HG02852 (cell line): ENCODE measurements around the gene APOC1.
"Not testable (repeated sequence)": the region's sequence is repeated elsewhere in the genome, so short reads cannot be mapped to it uniquely, and the experiment has no call there.

Experiments
- ATAC-seq: cut with Tn5 transposase; IDR thresholded peaks from one replicate; pipeline ENCODE4 v1.9.1; 2021; ENCODE audit warnings: mild to moderate bottlenecking, moderate library complexity; ENCODE audit not compliant: unreplicated experiment

Gene APOC1

GRCh38 chr19:44914433-44915206, at the start of gene APOC1:
Gene APOC1 (plus strand): TSS chr19:44914608. CDS start chr19:44914892, 284 bp downstream.
- peak; percentile 91 for ATAC-seq

GRCh38 chr19:44865196-44865767, 49.1 kb upstream of the APOC1 start:
- ATAC-seq, result no peak

GRCh38 chr19:44866664-44867063, 47.7 kb upstream of the APOC1 start:
- no peak for ATAC-seq

- no peak for ATAC-seq
Observed at GRCh38 chr19:44867578-44867977, 46.8 kb upstream of the APOC1 start.

- ATAC-seq, result no peak
Observed at GRCh38 chr19:44869733-44870470, 44.5 kb upstream of the APOC1 start.

GRCh38 chr19:44871809-44872208, 42.6 kb upstream of the APOC1 start:
- ATAC-seq, result no peak

GRCh38 chr19:44872661-44873060, 41.7 kb upstream of the APOC1 start:
- ATAC-seq, result no peak

GRCh38 chr19:44874317-44874716, 40.1 kb upstream of the APOC1 start:
- ATAC-seq, result no peak

- no peak for ATAC-seq
Observed at GRCh38 chr19:44875666-44876451, 38.5 kb upstream of the APOC1 start.

- no peak for ATAC-seq
Observed at GRCh38 chr19:44876930-44877535, 37.4 kb upstream of the APOC1 start.

- ATAC-seq, result no peak
Observed at GRCh38 chr19:44878120-44878865, 36.1 kb upstream of the APOC1 start.

- no peak for ATAC-seq
Observed at GRCh38 chr19:44879309-44880065, 34.9 kb upstream of the APOC1 start.

GRCh38 chr19:44882063-44882462, 32.3 kb upstream of the APOC1 start:
- ATAC-seq, result no peak

- not testable (repeated sequence) for ATAC-seq
Observed at GRCh38 chr19:44882619-44883397, 31.6 kb upstream of the APOC1 start.

- no peak for ATAC-seq
Observed at GRCh38 chr19:44883922-44884321, 30.5 kb upstream of the APOC1 start.

GRCh38 chr19:44884566-44884965, 29.8 kb upstream of the APOC1 start:
- no peak for ATAC-seq

GRCh38 chr19:44886141-44886540, 28.3 kb upstream of the APOC1 start:
- no peak for ATAC-seq

GRCh38 chr19:44887648-44888047, 26.8 kb upstream of the APOC1 start:
- no peak for ATAC-seq
